B cell (primary cell): ENCODE results near the gene KHDC4. TPM values are rescaled to one million over a fixed set of nuclear protein-coding genes. Genes with fewer than 3 reads are reported as not detected.

Source experiments
- ATAC-seq: fragments of 200-7000 bp; cut with Tn5 transposase; one replicate; pipeline ENCODE4 v1.10.0; 2021; ENCODE audit warnings: low read depth, mild to moderate bottlenecking, moderate number of reproducible peaks, moderate library complexity
- CTCF ChIA-PET: fragments of 350-600 bp; sonication (Branson Sonifier 250); formaldehyde crosslinking; loops from one replicate; lab custom pipeline; 2021; ENCODE audit warnings: antibody characterized with exemption, inconsistent platforms; lab: Charles Lee
- POLR2A ChIA-PET: fragments of 350-600 bp; sonication (Branson Sonifier 250); formaldehyde crosslinking; loops from one replicate; lab custom pipeline; 2021; ENCODE audit warnings: antibody characterized with exemption; lab: Charles Lee
- DNase-seq: peaks from one replicate; pipeline ENCODE4 v3.0.0; 2013
- H2AFZ ChIP-seq: 2 replicates; pipeline ENCODE4 v1.6.1; 2012; ENCODE audit warnings: mild to moderate bottlenecking, low read depth, low read length; ENCODE audit not compliant: insufficient read depth, poor library complexity, severe bottlenecking
- H3K27ac ChIP-seq, 2 donors: 1 replicate in 1 of 2; 2 replicates in 1 of 2; pipeline ENCODE4 v1.5.1; 2012 to 2013; ENCODE audit warnings: low read length in 2 of 2, mild to moderate bottlenecking in 2 of 2, moderate library complexity in 1 of 2
- H3K27me3 ChIP-seq, 4 experiments: fragments of 200-600 bp in 1 of 4; sonication (generic) in 1 of 4; replicated peaks in 1 of 4; 1 replicate in 2 of 4; 2 replicates in 2 of 4; pipeline versions ENCODE4 v1.6.1 to v1.7.0; 2013 to 2016; ENCODE audit warnings: low read length in 3 of 4, mild to moderate bottlenecking in 2 of 4, mixed read lengths in 1 of 4, moderate library complexity in 1 of 4; ENCODE audit not compliant: insufficient read depth in 4 of 4, control insufficient read depth in 3 of 4; ENCODE audit errors: control extremely low read depth in 1 of 4
- H3K36me3 ChIP-seq, 2 experiments: replicated peaks in 1 of 2; 1 replicate in 1 of 2; 2 replicates in 1 of 2; pipeline versions ENCODE4 v1.6.1 to v1.7.1; 2013; ENCODE audit warnings: low read length in 1 of 2; ENCODE audit not compliant: insufficient read depth in 2 of 2, control insufficient read depth in 1 of 2; ENCODE audit errors: control extremely low read depth in 1 of 2, extremely low read depth in 1 of 2
- H3K4me1 ChIP-seq, 2 donors: fragments of 200-600 bp in 1 of 2; sonication (generic) in 1 of 2; 1 replicate in 1 of 2; 2 replicates in 1 of 2; pipeline versions ENCODE4 v1.5.1 to v1.6.1; 2013 to 2017; ENCODE audit warnings: low read length in 2 of 2; ENCODE audit not compliant: control insufficient read depth in 2 of 2, insufficient read depth in 2 of 2
- H3K4me2 ChIP-seq: replicated peaks from 2 replicates; pipeline ENCODE3; 2012; ENCODE audit warnings: mild to moderate bottlenecking, low read depth, low read length; ENCODE audit not compliant: poor library complexity, severe bottlenecking
- H3K4me3 ChIP-seq, 5 experiments: fragments of 200-600 bp in 1 of 5; sonication (generic) in 1 of 5; 1 replicate in 3 of 5; 2 replicates in 2 of 5; pipeline versions ENCODE4 v1.5.1 to v1.7.0; 2011 to 2016; ENCODE audit warnings: low read length in 4 of 5, mild to moderate bottlenecking in 4 of 5, low read depth in 2 of 5, control low read depth in 1 of 5, moderate library complexity in 1 of 5; ENCODE audit not compliant: insufficient read depth in 1 of 5; ENCODE audit errors: control extremely low read depth in 1 of 5, extremely low read depth in 1 of 5
- H3K79me2 ChIP-seq: fragments of 200-600 bp; sonication (generic); one replicate; pipeline ENCODE4 v1.6.0; 2016; ENCODE audit warnings: low read length; ENCODE audit not compliant: control insufficient read depth, insufficient read depth
- H3K9ac ChIP-seq: fragments of 200-600 bp; sonication (generic); 2 replicates; pipeline ENCODE4 v1.6.1; 2017; ENCODE audit warnings: mild to moderate bottlenecking, low read length, moderate library complexity
- H3K9me3 ChIP-seq, 3 donors: one replicate each; pipeline versions ENCODE4 v1.6.1 to v1.7.1; 2013; ENCODE audit warnings: low read length in 2 of 3; ENCODE audit not compliant: control insufficient read depth in 2 of 3, insufficient read depth in 1 of 3; ENCODE audit errors: control extremely low read depth in 1 of 3
- H4K20me1 ChIP-seq: 2 replicates; pipeline ENCODE4 v1.6.0; 2012; ENCODE audit warnings: mild to moderate bottlenecking, low read length; ENCODE audit not compliant: insufficient read depth, control insufficient read depth, poor library complexity, severe bottlenecking
- H3K27ac Mint-ChIP-seq: one replicate; pipeline ENCODE4 v1.8.0; 2021; ENCODE audit warnings: mixed read lengths
- H3K27me3 Mint-ChIP-seq: one replicate; pipeline ENCODE4 v1.8.0; 2021; ENCODE audit warnings: mixed read lengths
- H3K4me1 Mint-ChIP-seq: one replicate; pipeline ENCODE4 v1.8.0; 2021; ENCODE audit warnings: mixed read lengths
- H3K4me3 Mint-ChIP-seq: one replicate; pipeline ENCODE4 v1.8.0; 2021; ENCODE audit warnings: mixed read lengths
- H3K9me3 Mint-ChIP-seq: one replicate; pipeline ENCODE4 v1.8.0; 2022; ENCODE audit warnings: mixed read lengths; ENCODE audit not compliant: insufficient read depth
- CTCF ChIP-seq: fragments of 200-600 bp; IDR thresholded peaks from one replicate; pipeline ENCODE4 v1.8.0; 2022; ENCODE audit warnings: antibody characterized with exemption, mild to moderate bottlenecking
- EZH2 ChIP-seq: IDR thresholded peaks from 2 replicates; pipeline ENCODE4 v1.6.1; 2012; ENCODE audit warnings: borderline replicate concordance, low read depth, mild to moderate bottlenecking, moderate library complexity, low read length; ENCODE audit not compliant: insufficient read depth, poor library complexity, severe bottlenecking
- WGBS: methylation state at CpG from one replicate; pipeline ENCODE4 v1.1.5; 2013; ENCODE audit warnings: missing lambda C conversion rate; ENCODE audit not compliant: insufficient coverage; 5-methylcytosine and 5-hydroxymethylcytosine counted together
- intact Hi-C: fragments of 100-400 bp; cut with micrococcal nuclease; formaldehyde crosslinking; loops from one replicate; pipeline ENCODE4 v1.10.0; 2022
- polyA plus RNA-seq: library from polyadenylated mRNA; depleted of rRNA; stranded (reverse); fragments of >200 nt; gene quantifications from 2 replicates; pipeline ENCODE4 v1.2.3, GENCODE V29; 2012
- total RNA-seq, 2 donors: library from RNA; stranded (reverse); fragments of 120-200 nt in 1 of 2; gene quantifications; 1 replicate in 1 of 2; 2 replicates in 1 of 2; pipeline versions ENCODE4 v1.2.3 to v1.2.4, GENCODE V29; 2013 to 2022

The KHDC4 gene
- total and polyA plus RNA-seq, 2 donors (not counting 1 experiment from before 2014, with no cell fraction given) = 51.3 to 122 TPM

GRCh38 chr1:155890251-155890650 lies 44.0 kb downstream of the KHDC4 start:
- H3K4me2 ChIP-seq = no peak overlapping the region
- H3K4me1 ChIP-seq = no peaks in the 10 kb centered on the region
- CTCF ChIA-PET = no interaction called here
- intact Hi-C loops = no loop called here
- H3K4me3 Mint-ChIP-seq = no peak overlapping the region
- H3K9me3 ChIP-seq = no peaks in the 10 kb centered on the region
- no peak overlapping the region for H3K4me3 ChIP-seq
- H3K9me3 Mint-ChIP-seq = no peaks in the 10 kb centered on the region
- no peak overlapping the region for H2AFZ ChIP-seq
- H3K27me3 ChIP-seq = no peaks in the 10 kb centered on the region
- H3K27ac ChIP-seq = no peak overlapping the region
- H3K79me2 ChIP-seq = no peaks in the 10 kb centered on the region
- H4K20me1 ChIP-seq = no peaks in the 10 kb centered on the region
- no peaks in the 10 kb centered on the region for H3K4me1 Mint-ChIP-seq
- no peaks in the 10 kb centered on the region for H3K36me3 ChIP-seq
- H3K27ac Mint-ChIP-seq = no peak overlapping the region
- no CpG with 5 or more reads among the region's 3 CpGs for WGBS
- no peak overlapping the region for H3K9ac ChIP-seq
- DNase-seq (no peak), ATAC-seq (no peak)
- H3K27me3 Mint-ChIP-seq = no peaks in the 10 kb centered on the region
- TF ChIP-seq CTCF = no peak
- TF ChIP-seq EZH2 = no peak
- POLR2A ChIA-PET = no interaction called here

GRCh38 chr1:155889566-155889965 lies 44.6 kb downstream of the KHDC4 start:
- CTCF ChIA-PET = no interaction called here
- no peak overlapping the region for H3K4me3 Mint-ChIP-seq

More at GRCh38 chr1:155889566-155889965, 44.6 kb downstream of the KHDC4 start:
- Histone ChIP-seq H3K79me2 (no peaks in the 10 kb centered on the region), H3K4me3 (no peak overlapping the region), H3K36me3 (no peaks in the 10 kb centered on the region), H4K20me1 (no peaks in the 10 kb centered on the region), H3K9me3 (no peaks in the 10 kb centered on the region), H3K9ac (no peak overlapping the region), H2AFZ (no peak overlapping the region), H3K27me3 (no peaks in the 10 kb centered on the region), H3K4me1 (no peaks in the 10 kb centered on the region), H3K4me2 (no peak overlapping the region), H3K27ac (no peak overlapping the region)
- Mint-ChIP-seq H3K27ac (no peak overlapping the region), H3K27me3 (no peaks in the 10 kb centered on the region), H3K4me1 (no peaks in the 10 kb centered on the region), H3K9me3 (no peaks in the 10 kb centered on the region)
- intact Hi-C loops = no loop called here
- POLR2A ChIA-PET = no interaction called here
- DNase-seq (no peak), ATAC-seq (no peak)
- WGBS = no CpG with 5 or more reads among the region's 2 CpGs
- TF ChIP-seq CTCF (no peak), EZH2 (no peak)
